A673 (cell line): ENCODE results near the gene CCM2.

ENCODE experiments used
- EZH2 ChIP-seq: fragments of 200-600 bp; sonication (generic); IDR thresholded peaks from 2 replicates; pipeline ENCODE4 v1.6.1; 2017; ENCODE audit warnings: borderline replicate concordance, low read depth, mild to moderate bottlenecking, mixed read lengths, antibody characterized with exemption, low read length; ENCODE audit not compliant: poor library complexity, severe bottlenecking
- TF ChIP-seq, protein P1 (sequence below): fragments of 300-800, 200-600 bp; sonication (generic); conservative IDR thresholded peaks from 2 replicates; pipeline ENCODE4 v1.5.1; 2017; ENCODE audit warnings: low read depth, mild to moderate bottlenecking, antibody characterized with exemption, low read length, moderate library complexity, mixed read lengths

GRCh38 chr7:45020915-45021314 is 20.9 kb downstream of the CCM2 start:
- TF ChIP-seq, protein P1, sequence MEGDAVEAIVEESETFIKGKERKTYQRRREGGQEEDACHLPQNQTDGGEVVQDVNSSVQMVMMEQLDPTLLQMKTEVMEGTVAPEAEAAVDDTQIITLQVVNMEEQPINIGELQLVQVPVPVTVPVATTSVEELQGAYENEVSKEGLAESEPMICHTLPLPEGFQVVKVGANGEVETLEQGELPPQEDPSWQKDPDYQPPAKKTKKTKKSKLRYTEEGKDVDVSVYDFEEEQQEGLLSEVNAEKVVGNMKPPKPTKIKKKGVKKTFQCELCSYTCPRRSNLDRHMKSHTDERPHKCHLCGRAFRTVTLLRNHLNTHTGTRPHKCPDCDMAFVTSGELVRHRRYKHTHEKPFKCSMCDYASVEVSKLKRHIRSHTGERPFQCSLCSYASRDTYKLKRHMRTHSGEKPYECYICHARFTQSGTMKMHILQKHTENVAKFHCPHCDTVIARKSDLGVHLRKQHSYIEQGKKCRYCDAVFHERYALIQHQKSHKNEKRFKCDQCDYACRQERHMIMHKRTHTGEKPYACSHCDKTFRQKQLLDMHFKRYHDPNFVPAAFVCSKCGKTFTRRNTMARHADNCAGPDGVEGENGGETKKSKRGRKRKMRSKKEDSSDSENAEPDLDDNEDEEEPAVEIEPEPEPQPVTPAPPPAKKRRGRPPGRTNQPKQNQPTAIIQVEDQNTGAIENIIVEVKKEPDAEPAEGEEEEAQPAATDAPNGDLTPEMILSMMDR = no peak
- TF ChIP-seq EZH2 = no peak
